ENCODE results near the gene TPP2. TPM values are rescaled to one million over a fixed set of nuclear protein-coding genes. Genes with fewer than 3 reads are reported as not detected.

Gene TPP2
- total RNA-seq, 4 donors from 2014 or later = 38.5 to 45.5 (median 42.3) TPM

GRCh38 chr13:102608974-102609373 is 12.2 kb downstream of the TPP2 start:
- ATAC-seq (ENCODE audit: low FRiP score) = no peak
- TF ChIP-seq CTCF (IDR thresholded peaks at IDR 0.05) = no peak
- DNase-seq (ENCODE audit: low spot score) = no peak

GRCh38 chr13:102609696-102610095 is 12.9 kb downstream of the TPP2 start:
- DNase-seq (ENCODE audit: low spot score) = no peak
- ATAC-seq (ENCODE audit: low FRiP score) = no peak
- TF ChIP-seq CTCF (IDR thresholded peaks at IDR 0.05) = no peak

GRCh38 chr13:102610296-102610895 is 13.6 kb downstream of the TPP2 start:
- ATAC-seq (ENCODE audit: low FRiP score) (no peak), DNase-seq (ENCODE audit: low spot score) (no peak)

DNA sequence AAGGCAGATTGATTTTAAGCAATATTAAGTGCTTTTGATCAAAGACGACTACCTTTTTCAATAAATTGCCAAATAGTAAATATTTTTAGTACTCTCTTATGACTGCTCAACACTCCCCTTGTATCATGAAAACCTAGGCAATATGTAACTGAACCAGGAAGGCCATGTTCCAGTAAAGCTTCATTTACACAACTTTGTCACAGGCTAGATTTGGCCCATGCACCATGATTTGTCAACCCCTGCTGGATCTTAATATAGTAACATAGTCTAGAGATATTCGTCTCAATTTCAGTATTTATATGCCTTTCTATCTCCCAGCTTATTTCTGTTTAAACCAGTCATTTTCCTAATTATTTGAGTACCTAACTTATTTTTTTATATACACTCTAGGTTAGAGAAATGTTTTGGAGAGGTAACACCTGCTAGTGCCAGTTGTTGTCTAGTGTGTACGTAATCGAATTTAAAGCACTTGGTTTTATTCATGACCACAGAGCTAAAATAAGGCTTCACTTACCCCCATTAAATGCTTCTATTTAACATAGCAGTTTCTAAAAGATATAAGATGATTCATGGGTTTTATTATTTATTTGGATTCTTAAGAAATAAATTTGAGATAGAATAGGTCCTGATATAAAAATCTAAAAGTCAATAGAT is 21.0 kb downstream of the TPP2 start:
- no peak for TF ChIP-seq CTCF (IDR thresholded peaks at IDR 0.05)
- no peak for ATAC-seq (ENCODE audit: low FRiP score)
- no peak for DNase-seq (ENCODE audit: low spot score)

More at GRCh38 chr13:102610296-102610895, 13.6 kb downstream of the TPP2 start:
- no peak for TF ChIP-seq CTCF (IDR thresholded peaks at IDR 0.05)

DNA sequence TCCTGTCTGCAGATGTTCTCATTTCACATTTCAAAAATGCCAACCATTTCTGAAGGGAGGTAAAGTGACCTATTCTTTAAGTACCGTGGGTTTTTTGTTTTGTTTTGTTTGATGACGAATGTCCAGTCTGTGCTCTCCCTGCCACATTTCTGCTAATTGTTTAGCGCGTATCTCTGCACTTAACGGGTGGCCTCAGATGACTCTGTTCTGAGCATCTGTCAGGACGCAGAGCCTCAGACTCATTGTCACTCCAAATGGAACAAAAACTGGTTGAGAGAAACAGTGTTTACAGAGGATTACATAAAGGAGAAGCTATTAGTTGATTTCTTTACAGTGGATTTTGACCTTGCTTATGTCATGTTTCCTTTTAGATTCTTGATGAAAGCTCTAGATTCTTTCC is 23.7 kb downstream of the TPP2 start:
- no peak for DNase-seq (ENCODE audit: low spot score)
- no peak for ATAC-seq (ENCODE audit: low FRiP score)
- TF ChIP-seq CTCF (IDR thresholded peaks at IDR 0.05) = no peak

DNA sequence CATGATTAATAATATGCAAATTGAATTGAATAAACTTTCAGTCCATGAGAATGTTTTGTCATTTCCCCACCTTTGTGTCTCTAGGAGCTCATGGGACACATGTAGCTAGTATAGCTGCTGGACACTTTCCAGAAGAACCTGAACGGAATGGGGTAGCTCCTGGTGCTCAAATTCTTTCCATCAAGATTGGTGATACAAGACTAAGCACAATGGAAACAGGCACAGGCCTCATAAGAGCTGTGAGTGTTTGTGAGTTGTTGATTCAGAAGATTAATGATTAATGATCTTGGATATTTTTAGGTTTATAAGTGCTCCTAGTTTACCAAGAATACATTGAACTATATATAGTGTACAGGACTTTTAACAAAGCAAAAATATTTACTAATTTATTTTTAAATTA is 30.1 kb downstream of the TPP2 start:
- TF ChIP-seq CTCF (IDR thresholded peaks at IDR 0.05) = no peak
- ATAC-seq (ENCODE audit: low FRiP score) = no peak
- DNase-seq (ENCODE audit: low spot score) = no peak

- ATAC-seq (ENCODE audit: low FRiP score) = no peak
- TF ChIP-seq CTCF (IDR thresholded peaks at IDR 0.05) = no peak
Measured at GRCh38 chr13:102628559-102628958, 31.8 kb downstream of the TPP2 start.

More at GRCh38 chr13:102628559-102628958, 31.8 kb downstream of the TPP2 start:
- DNase-seq (ENCODE audit: low spot score) = no peak
